Dedifferentiated amniotic fluid mesenchymal stem cell (primary cell): ENCODE data around the gene MRPL39.
A peak's percentile ranks its signal among the peaks of the same experiment; 100 is the strongest.

Source experiments
- DNase-seq: peaks from one replicate; pipeline ENCODE4 v3.0.0-alpha.2; 2016; ENCODE audit errors: extremely low spot score

The MRPL39 gene

DNA sequence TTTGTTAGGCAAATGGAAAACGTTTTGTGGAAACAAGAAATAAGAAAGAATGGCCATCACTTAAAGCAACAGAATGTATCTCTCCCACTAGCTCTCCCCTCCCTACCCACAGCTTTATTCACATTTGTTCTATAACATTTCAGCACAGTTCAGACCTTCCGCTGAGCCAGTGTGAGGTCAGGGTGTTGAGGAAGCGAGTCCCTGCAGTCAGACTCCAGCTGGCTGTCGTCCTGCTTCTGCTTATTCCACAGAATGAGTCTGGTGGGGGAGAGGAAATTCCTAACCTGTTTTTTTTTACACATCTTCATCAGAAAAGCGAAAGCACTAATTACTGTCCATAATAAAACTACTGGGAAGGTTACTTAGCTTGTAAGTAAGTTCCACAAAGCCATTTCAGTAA is 39.0 kb downstream of the MRPL39 start:
- DNase-seq, result no peak

DNA sequence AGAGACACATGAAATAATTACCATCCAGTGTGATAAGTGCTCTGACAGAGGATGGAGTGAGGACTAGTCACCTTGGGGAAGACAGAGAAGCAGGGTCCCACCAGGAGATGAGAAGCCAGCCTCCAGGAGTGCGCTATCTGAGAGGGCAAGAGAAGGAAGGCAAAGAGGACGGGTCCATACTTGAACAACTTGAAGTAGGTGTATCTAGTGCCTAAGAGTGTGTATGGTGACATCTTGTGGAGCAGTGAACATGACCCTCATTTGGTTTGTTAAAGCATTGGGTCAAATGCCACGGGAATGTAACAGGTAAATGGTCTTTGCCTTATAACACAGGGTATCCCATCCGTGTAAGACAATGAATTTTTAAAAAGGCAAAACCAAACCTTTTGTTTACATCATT is 39.8 kb downstream of the MRPL39 start:
- DNase-seq, result no peak

DNA sequence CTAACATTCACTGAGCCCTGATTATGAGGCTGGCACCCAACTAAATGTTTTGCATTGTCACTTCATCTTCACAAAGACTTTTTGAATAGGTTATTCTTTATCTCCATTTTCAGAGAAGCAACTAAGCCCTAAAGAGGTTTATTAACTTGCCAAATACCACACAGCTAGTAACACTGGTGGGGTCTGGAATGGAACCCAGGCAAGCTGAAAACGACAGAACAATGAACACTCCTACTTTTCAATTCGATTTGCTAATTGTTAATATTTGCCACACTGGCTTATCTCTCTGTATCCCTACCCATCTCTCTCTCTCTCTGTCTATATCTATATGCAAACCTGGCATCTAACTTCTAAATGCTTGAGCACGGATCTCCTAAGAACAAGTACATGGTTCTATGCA is 40.6 kb downstream of the MRPL39 start:
- no peak for DNase-seq

DNA sequence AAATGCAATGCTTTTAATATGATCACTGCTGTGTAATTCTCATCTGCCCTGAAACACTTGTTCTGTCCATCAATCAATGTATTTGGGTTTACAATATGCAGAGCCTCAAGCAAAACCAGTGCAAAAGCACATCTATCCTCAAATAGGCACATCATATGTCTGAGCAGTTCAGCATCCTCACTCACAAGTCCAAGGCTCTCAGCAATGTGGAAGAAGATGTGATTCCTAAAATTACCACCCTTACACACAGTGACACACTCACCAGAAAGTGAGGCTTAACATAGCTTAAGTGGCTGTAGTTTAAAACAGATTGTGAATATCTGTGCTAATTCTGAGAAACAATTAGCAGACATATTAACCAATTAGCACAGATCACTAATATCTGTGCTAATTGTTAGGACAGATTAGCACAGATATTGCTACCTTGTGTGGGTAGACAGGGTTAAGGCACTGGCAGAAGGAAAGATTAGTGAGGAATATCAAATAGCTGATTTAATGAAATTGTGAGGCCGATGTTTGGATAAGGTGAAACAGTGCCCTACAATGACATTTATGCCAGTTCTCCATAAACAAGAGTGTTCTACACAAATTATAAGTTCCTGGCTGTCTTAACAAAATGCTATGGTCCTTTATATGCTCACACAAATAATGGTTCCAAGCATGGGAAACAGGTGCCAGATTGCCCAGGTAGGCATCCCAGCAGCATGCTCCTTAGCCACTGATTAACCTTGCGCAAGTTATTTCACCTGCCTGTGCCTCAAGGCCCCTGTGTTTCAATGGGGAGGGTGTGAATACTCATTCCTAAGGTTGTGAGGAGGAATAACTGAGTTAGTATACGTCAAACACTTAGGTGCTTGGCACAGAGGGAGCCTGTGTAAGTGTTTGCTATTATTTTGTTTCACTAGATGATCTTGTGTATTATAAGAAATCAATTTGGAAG is 41.7 kb downstream of the MRPL39 start:
- DNase-seq, result no peak

DNA sequence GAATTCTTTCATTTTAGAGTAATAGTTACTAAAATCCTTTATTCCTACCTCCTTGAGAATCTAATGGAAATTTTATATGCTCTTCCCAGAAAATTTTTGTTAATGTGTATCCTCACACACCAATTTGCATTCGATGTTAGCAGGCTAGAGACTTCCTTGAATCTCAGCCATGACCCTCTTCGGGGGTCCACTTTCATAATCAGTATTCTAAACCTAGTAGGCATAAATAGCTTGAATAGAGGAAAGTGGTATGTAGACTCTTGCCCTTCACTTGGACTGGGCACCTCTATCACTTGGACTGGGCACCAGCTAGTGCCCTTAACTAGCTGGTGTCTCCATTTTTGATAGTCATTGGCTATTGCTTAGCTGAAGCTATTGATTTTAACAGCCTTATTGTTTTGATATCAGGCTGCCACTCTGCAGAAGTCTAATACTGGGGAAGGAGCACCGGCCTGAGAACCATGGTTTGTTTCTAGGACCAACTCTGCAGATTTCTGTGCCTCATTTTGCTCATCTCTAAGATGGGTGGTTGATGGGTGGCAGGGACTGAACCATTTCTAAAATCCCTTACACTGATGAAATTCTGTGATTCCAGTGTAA is 42.8 kb downstream of the MRPL39 start:
- DNase-seq, result no peak

DNA sequence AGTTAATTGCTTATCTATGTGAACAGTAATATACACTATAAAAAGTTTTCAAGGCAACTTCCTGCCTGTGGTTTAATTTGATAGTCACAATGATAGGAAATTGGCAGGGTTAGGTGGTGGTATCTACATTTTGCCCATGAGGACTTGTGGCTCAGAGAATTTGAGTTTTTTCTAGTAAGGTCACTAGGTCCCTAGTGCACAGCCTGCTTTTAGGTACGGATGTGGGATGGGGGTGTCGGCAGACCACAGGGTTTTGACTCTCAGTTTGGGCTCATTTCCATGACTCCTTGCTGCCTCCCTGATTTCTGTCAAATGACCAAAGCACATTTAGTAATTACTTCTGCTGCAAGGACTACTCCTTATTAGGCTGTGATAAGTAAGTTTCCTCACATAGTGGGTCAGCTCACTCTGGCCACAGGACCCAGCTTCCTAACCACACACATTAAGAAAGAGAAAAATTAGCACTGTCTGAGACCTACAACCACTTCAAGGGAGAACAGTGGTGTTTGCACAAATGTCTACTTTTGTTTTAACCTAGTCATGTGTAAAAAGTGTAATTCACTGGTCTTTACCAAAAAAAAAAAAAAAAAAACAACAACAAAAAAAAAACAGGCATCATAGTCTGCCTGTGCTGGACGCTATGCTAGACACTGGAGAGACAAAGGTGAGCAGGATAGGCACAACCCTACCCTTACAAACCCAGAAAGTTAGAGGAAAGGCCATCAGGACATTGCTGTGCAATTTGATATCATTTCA is 43.7 kb downstream of the MRPL39 start:
- DNase-seq, result no peak

DNA sequence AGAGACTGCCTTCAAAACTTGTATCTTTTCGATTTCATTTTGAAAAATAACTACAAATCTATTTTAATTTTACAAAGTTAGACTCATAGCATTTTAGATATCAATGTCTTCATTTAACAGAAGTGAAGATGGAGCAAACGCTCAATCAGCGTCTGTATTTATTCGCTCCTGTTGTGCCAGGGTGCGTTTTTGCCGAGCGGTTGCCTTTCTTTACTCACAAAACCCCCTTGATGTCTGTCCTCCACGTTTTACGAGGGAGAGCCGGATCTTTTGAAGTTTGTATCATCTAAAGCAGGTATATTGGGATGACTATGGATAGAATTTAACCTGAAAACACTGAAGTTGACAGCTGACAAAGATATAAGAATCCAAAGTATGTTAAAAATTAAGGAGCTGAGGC is 44.6 kb downstream of the MRPL39 start:
- no peak for DNase-seq

DNA sequence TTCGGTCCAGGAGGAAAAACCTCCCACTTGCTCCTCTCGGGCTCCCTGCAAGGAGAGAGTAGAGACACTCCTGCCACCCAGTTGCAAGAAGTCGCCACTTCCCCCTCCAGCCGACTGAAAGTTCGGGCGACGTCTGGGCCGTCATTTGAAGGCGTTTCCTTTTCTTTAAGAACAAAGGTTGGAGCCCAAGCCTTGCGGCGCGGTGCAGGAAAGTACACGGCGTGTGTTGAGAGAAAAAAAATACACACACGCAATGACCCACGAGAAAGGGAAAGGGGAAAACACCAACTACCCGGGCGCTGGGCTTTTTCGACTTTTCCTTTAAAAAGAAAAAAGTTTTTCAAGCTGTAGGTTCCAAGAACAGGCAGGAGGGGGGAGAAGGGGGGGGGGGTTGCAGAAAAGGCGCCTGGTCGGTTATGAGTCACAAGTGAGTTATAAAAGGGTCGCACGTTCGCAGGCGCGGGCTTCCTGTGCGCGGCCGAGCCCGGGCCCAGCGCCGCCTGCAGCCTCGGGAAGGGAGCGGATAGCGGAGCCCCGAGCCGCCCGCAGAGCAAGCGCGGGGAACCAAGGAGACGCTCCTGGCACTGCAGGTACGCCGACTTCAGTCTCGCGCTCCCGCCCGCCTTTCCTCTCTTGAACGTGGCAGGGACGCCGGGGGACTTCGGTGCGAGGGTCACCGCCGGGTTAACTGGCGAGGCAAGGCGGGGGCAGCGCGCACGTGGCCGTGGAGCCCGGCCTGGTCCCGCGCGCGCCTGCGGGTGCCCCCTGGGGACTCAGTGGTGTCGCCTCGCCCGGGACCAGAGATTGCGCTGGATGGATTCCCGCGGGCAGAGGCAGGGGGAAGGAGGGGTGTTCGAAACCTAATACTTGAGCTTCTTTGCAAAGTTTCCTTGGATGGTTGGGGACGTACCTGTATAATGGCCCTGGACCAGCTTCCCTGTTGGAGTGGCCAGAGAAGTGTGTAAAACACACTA is 45.3 kb downstream of the MRPL39 start:
- DNase-seq, result peak; percentile 25

DNA sequence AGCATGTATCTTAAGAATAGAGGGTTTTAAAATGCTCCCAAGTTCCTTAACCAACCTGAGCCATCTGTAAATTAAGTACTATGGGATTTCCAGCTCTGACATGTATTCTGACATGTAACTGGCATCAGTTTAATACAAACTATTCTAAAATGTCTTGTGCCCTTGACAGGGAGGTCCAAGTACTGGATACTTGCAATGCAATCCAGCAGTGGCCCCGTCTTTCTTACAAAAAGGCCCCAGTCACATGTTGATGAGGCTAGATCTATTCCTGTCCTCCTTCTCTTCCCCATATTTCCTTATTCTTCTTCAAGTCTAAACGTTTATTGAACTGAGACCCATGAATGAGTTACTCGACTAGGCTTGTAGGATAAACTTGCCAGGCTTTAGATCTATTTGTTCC is 46.4 kb downstream of the MRPL39 start:
- DNase-seq, result no peak

DNA sequence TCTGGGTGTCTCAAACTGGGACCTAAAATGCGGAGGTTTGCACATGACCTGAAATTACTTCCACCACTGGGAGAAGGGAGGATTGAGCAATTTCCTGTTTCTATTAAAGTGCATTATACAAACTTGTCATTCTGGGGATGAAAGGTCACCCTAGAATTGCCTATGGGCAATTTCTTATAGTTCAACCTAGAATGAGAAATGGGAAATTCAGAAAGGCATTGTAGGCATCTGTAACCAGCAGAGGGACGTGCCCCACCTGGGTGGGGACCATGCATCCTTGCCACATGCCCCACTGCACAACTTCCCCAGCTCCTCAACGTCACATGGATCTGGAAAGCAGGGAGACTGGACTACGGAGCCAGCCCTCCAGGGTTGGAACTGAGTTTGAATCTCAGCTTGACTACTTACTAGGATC is 47.0 kb downstream of the MRPL39 start:
- no peak for DNase-seq

DNA sequence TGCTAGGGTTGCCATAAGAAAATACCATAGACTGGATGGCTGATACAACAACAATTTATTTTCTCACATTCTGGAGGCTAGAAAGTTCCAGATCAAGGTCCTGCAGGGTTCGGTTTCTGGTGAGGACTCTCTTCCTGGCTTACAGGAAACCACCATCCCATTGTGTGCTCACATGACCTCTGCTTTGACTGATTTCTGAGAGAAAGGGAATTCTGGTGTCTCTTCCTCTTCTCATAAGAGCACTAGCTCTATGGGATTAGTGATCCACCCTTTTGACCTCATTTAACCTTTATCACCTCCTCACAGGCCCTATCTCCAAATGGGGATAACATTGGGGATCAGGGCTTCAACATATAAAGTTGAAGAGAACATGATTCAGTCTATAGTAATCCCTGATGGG is 47.5 kb downstream of the MRPL39 start:
- DNase-seq, result no peak

DNA sequence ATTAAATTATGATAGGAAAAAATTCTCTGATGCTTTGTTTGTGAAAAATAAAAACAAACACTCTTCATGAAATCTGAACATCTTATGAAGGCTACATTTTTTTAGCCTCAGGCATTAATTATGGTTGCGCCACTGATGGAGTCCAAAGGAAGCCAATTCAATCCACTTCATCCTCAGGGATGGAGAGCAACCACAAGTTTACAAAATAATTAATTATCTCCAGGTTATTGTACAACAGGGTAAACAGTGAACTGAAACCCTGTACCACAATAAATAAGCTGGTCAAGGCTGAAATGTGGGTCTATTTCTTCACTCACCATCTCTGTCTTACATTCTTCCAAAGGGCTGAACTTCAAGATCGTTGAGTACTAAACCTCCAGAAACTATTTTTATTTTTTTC is 49.2 kb downstream of the MRPL39 start:
- no peak for DNase-seq

DNA sequence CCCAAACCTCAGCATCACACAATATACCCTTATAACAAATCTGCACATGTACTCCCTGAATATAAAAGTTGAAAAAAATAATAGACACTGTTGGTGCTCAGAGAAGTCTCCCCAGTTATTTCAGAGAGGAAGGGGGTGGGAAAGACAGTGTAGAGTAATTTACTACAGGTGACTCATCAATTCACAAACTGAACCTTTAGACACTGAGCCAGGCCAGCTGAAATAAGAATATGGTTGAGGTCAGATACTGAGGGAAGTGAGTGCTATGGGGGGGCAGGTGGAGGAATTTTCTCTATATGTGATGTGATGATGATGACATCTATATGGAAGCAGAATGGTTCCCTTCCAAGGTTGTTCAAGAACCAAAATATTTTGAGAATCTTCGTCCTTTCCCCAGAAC is 50.1 kb downstream of the MRPL39 start:
- no peak for DNase-seq

DNA sequence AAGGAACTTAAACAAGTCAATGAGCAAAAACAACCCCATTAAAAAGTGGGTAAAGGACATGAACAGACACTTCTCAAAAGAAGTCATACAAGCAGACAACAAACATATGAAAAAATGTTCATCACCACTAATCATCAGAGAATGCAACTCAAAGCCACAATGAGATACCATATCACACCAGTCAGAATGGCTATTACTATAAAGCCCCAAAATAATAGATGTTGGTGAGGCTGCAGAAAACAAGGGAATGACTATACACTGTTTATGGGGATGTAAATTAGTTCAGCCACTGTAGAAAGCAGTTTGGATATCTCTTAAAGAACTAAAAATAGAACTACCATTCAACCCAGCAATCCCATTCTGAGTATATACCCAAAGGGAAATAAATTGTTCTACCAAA is 51.2 kb downstream of the MRPL39 start:
- no peak for DNase-seq

DNA sequence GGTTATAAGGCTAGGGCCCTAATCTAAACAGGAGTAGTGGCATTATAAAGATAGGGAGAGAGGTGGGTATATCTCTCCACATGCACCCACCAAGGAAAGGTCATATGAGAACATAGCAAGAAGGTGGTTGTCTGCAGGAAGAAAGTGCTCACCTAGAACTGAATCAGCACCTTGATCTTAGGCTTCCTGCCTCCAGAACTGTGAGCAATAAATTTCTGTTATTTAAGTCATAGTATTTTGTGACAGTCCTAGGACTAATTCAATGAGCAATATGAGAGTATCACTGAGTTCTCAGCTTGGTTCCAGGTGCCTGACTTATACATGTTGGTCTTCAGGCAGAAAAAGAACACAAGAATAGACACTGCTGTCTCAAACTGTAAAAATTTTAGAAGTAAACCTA is 51.8 kb downstream of the MRPL39 start:
- no peak for DNase-seq

DNA sequence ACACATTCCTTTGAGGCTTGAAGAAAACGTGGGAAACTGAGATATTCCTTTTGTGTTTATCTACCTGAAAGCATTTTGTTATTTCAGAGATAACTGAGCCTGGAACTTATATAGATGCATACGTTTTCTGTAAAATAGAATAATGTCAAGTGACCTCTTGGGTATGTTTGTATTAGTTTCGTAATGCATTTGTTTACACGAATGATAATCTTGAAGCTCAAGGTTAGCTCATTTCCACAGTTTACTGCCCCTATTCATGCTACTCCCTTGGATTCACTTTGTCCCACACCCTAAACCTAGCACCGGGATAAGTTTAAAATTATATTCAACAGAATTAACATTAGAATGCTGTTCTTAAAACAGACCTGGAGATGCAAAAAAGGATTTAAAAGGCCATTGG is 54.4 kb downstream of the MRPL39 start:
- DNase-seq, result no peak

DNA sequence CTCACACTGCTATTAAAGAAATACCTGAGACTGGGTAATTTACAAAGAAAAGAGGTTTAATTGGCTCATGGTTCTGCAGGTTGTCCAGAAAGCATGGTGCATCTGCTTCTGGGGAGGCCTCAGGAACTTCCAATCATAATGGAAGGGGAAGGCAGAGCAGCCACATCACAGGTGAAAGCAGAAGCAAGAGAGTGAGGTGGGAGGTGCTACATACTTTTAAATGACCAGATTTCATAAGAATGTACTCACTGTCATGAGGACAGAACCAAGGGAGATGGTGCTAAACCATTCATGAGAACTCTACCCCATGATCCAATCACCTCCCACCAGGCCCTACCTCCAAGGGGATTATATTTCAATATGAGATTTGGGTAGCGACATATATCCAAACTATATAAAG is 55.7 kb downstream of the MRPL39 start:
- DNase-seq, result no peak

DNA sequence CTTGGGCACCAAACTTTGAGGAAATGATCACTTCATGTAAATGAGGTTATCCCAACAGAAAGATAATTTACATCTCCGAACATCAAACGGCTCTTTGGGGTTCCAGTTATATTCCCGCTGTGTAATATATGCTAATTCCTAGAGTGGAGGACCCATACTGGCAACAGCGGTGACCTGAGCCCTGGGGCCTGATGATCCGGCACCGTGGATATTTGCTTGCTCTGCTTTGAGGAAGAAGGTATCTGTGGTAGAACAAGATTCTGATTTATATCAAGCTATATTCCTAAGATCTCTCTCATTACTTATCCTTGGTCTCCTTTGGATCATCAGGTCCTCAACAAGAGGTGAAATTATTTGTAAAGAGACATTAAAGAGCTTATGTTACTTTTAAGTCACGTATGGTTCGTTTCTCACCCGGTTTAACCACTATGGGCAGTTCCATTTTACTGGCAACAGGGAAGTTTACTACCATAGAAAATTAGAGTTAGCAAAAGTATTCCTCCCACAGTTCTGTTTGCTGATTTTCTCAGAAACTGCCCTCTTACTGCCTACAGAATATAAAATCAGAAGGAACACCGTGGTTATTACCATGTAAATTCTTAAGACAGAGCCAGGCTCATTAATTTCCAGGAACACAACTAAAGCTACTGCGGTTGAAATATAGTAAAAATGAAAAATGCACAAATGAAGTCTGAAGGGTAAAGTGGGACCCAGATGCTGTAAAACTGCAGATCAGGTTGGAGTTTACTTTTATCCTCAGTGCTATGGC is 56.7 kb downstream of the MRPL39 start:
- no peak for DNase-seq

DNA sequence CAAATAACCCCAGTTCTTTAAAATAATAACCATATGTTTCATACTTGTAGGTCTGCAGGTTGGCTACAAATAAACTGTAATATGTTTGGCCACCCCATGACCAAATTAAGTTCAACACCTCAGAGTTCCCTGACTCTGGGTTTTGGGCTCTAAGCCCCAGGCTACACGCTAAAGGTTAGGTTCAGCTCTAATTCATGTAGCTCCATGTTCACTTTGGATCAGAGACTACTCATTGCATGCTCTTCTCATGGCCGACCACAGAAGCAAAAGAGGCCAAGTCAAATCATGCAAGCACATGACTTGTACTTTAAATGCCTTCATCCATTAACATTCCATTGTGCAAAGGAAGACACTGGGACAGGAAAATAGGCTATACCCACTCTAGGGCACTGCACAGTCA is 66.2 kb downstream of the MRPL39 start:
- DNase-seq, result no peak

DNA sequence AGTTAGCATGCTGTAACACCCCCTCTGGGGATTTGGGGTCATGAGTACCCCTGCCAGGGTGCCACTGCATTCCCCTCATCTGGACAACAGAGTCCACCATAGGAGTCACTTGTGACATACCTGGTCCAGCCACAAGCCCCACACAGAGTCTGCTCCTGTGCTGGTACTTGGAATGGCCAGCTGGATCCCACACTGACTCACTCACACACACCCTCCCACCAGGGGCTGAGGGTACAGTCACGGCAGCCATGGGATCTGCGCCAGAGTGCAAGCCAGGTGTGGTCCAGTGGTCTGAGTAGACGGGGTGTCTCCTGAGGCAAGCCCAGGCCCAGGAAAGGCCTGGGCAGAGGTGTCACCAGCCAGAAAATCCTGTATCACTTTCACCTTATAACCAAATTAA is 67.7 kb downstream of the MRPL39 start:
- no peak for DNase-seq

DNA sequence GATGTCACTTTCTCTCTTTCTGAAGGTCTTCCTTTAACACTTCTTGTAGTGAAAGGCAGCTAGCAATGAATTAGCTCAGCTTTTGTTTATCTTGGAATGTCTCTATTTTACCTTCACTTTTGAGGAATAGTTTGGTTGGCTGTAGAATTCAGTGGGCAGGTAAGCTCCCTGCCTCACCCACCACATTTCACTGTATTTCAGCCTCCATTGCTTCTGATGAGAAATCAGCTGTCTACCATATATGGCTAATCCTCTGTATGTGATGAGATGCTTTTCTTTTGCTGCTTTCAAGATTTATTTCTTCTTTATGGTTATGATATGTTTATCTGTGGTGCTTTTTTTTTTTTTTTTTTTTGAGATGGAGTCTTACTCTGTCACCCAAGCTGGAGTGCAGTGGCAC is 70.1 kb downstream of the MRPL39 start:
- DNase-seq, result no peak
